Measurements from ENCODE around the gene ITPR2.

- TF ChIP-seq CTCF (conservative IDR thresholded peaks at IDR 0.05; ENCODE audit: low read length) (no peak), EZH2phosphoT487 (IDR thresholded peaks at IDR 0.05; ENCODE audit: borderline replicate concordance, low read depth, low read length) (no peak)
These were observed 530.2 kb downstream of the ITPR2 start for GRCh38 chr12:26302776-26303175.
